RWPE1 (cell line): ENCODE measurements around the gene BRAP.
"Not testable (repeated sequence)": the region's sequence is repeated elsewhere in the genome, so short reads cannot be mapped to it uniquely, and the experiment has no call there.

ENCODE experiments used
- CTCF ChIA-PET: fragments of 350-600 bp; sonication (Branson Sonifier 250); formaldehyde crosslinking; extraction: SDS; loops from one replicate; lab custom pipeline; 2021; lab: Yijun Ruan, JAX
- POLR2A ChIA-PET: fragments of 400-600 bp; formaldehyde crosslinking; extraction: SDS; loops from one replicate; lab custom pipeline; 2020; ENCODE audit warnings: antibody characterized with exemption; ENCODE audit not compliant: low non-redundant PET; lab: Yijun Ruan, JAX
- DNase-seq: peaks from one replicate; pipeline ENCODE4 v3.0.0; 2012; ENCODE audit warnings: low spot score
- H3K27ac ChIP-seq: fragments of 450-650 bp; 2 replicates; pipeline ENCODE4 v1.5.1; 2017
- CTCF ChIP-seq: fragments of 450-650 bp; conservative IDR thresholded peaks from 2 replicates; pipeline ENCODE4 v1.5.1; 2017; ENCODE audit warnings: low read depth, mild to moderate bottlenecking

Gene BRAP

GRCh38 chr12:111655356-111655755 lies 30.4 kb downstream of the BRAP start:
- no peak for DNase-seq
- no peak overlapping the region for H3K27ac ChIP-seq
- CTCF ChIA-PET, result no interaction called here
- no peak for TF ChIP-seq CTCF
- POLR2A ChIA-PET, result no interaction called here

GRCh38 chr12:111653596-111653995 lies 32.2 kb downstream of the BRAP start:
- CTCF ChIA-PET, result no interaction called here
- H3K27ac ChIP-seq, result no peak overlapping the region
- POLR2A ChIA-PET, result no interaction called here
- no peak for DNase-seq
- TF ChIP-seq CTCF, result no peak

GRCh38 chr12:111652530-111652929 lies 33.2 kb downstream of the BRAP start:
- DNase-seq, POLR2A ChIA-PET, CTCF ChIA-PET, H3K27ac ChIP-seq: not testable (repeated sequence)

GRCh38 chr12:111650912-111651311 lies 34.8 kb downstream of the BRAP start:
- no peak overlapping the region for H3K27ac ChIP-seq
- DNase-seq, result no peak
- ChIA-PET CTCF (no interaction called here), POLR2A (no interaction called here)
- no peak for TF ChIP-seq CTCF

- POLR2A ChIA-PET, result no interaction called here
Measured at GRCh38 chr12:111645433-111645832, 40.3 kb downstream of the BRAP start.

GRCh38 chr12:111643427-111643826 lies 42.3 kb downstream of the BRAP start:
- DNase-seq, result no peak
- ChIA-PET CTCF (no interaction called here), POLR2A (no interaction called here)
- TF ChIP-seq CTCF, result no peak
- no peak overlapping the region for H3K27ac ChIP-seq

More at GRCh38 chr12:111645433-111645832, 40.3 kb downstream of the BRAP start:
- CTCF ChIA-PET, result no interaction called here
- no peak for TF ChIP-seq CTCF
- H3K27ac ChIP-seq, result no peak overlapping the region
- no peak for DNase-seq

- H3K27ac ChIP-seq, result no peak overlapping the region
- DNase-seq, result no peak
- ChIA-PET CTCF (no interaction called here), POLR2A (no interaction called here)
- TF ChIP-seq CTCF, result no peak
Measured at GRCh38 chr12:111642681-111643426, 42.9 kb downstream of the BRAP start.
